GM12878 (cell line): ENCODE results near the gene GJD2. TPM values are rescaled to one million over a fixed set of nuclear protein-coding genes. Genes with fewer than 3 reads are reported as not detected.

Source experiments
- ATAC-seq: fragments of 200-7000 bp; cut with Tn5 transposase; 3 replicates; pipeline ENCODE4 v1.9.1; 2020; ENCODE audit warnings: mild to moderate bottlenecking, moderate library complexity
- BruUV-seq: library from RNA; stranded (reverse); fragments of 400-500 nt; replicated peaks from 2 replicates; lab custom pipeline; 2021; lab: Mats Ljungman, UMichigan
- CTCF ChIA-PET: fragments of 300-600 bp; sonication (Branson Sonifier 250); formaldehyde crosslinking; extraction: SDS; loops from one replicate; lab custom pipeline; 2021; ENCODE audit warnings: inconsistent platforms; lab: Yijun Ruan, JAX
- POLR2A ChIA-PET: fragments of 350-600 bp; formaldehyde crosslinking; extraction: SDS; loops from one replicate; lab custom pipeline; 2021; ENCODE audit warnings: inconsistent platforms; lab: Charles Lee
- RAD21 ChIA-PET: fragments of 300-600 bp; sonication (Branson Sonifier 250); formaldehyde crosslinking; loops from one replicate; lab custom pipeline; 2023; ENCODE audit warnings: antibody characterized with exemption; ENCODE audit not compliant: unreplicated experiment; lab: Charles Lee
- SMC1A ChIA-PET: fragments of 300-600 bp; sonication (Branson Sonifier 250); formaldehyde crosslinking; loops from one replicate; lab custom pipeline; 2023; ENCODE audit not compliant: unreplicated experiment, uncharacterized antibody; lab: Charles Lee
- DNase-seq: peaks from one replicate; pipeline ENCODE4 v3.0.0-alpha.2; 2011; ENCODE audit warnings: low read depth, low spot score
- FAIRE-seq: peaks from 3 replicates; lab custom pipeline; 2011; peaks lifted over from hg19 to GRCh38; lab: Jason Lieb, UNC
- H2AFZ ChIP-seq: 2 replicates; pipeline ENCODE4 v1.6.0; 2011; ENCODE audit warnings: low read depth, low read length, control low read depth; ENCODE audit not compliant: control insufficient read depth
- H3K27ac ChIP-seq: 2 replicates; pipeline ENCODE4 v1.5.1; 2011; ENCODE audit warnings: control low read depth; ENCODE audit not compliant: control insufficient read depth, insufficient read depth
- H3K27me3 ChIP-seq, 2 experiments: replicated peaks in 1 of 2; 2 replicates each; pipeline versions ENCODE4 v1.6.0 to v1.6.1; 2011; ENCODE audit warnings: low read length in 1 of 2; ENCODE audit not compliant: control insufficient read depth in 2 of 2, insufficient read depth in 2 of 2
- H3K36me3 ChIP-seq, 2 experiments: 2 replicates each; pipeline ENCODE4 v1.5.1; 2011; ENCODE audit warnings: low read length in 1 of 2; ENCODE audit not compliant: control insufficient read depth in 2 of 2, insufficient read depth in 2 of 2
- H3K4me1 ChIP-seq: 2 replicates; pipeline ENCODE4 v1.6.1; 2011; ENCODE audit warnings: mild to moderate bottlenecking, low read length, moderate library complexity, mixed read lengths; ENCODE audit not compliant: control insufficient read depth, insufficient read depth
- H3K4me2 ChIP-seq: 2 replicates; pipeline ENCODE4 v1.6.0; 2011; ENCODE audit warnings: control low read depth; ENCODE audit not compliant: control insufficient read depth, insufficient read depth
- H3K4me3 ChIP-seq: fragments of 200-600 bp; sonication (generic); 2 replicates; pipeline ENCODE4 v1.5.1; 2016
- H3K79me2 ChIP-seq: 2 replicates; pipeline ENCODE4 v1.6.0; 2011; ENCODE audit warnings: low read length; ENCODE audit not compliant: control insufficient read depth, insufficient read depth
- H3K9ac ChIP-seq: 2 replicates; pipeline ENCODE4 v1.8.0; 2011; ENCODE audit warnings: low read length, control low read depth, mixed read lengths; ENCODE audit not compliant: control insufficient read depth, insufficient read depth
- H3K9me3 ChIP-seq: replicated peaks from 3 replicates; pipeline ENCODE4 v1.5.1; 2011; ENCODE audit warnings: mild to moderate bottlenecking, low read length; ENCODE audit not compliant: control insufficient read depth, insufficient read depth
- H4K20me1 ChIP-seq: 2 replicates; pipeline ENCODE4 v1.6.0; 2011; ENCODE audit not compliant: control insufficient read depth, insufficient read depth
- CBX5 ChIP-seq: sonication (generic); IDR thresholded peaks from 2 replicates; pipeline ENCODE4 v1.6.1; 2016; ENCODE audit warnings: low read depth, moderate library complexity, mild to moderate bottlenecking, inconsistent platforms
- JUND ChIP-seq: IDR thresholded peaks from 2 replicates; pipeline ENCODE4 v1.6.1; 2012; ENCODE audit warnings: low read depth, mild to moderate bottlenecking, low read length, improper control_type of control experiment, moderate library complexity
- PAX8 ChIP-seq: fragments of 450-650 bp; IDR thresholded peaks from 2 replicates; pipeline ENCODE4 v1.6.1; 2017; ENCODE audit warnings: mild to moderate bottlenecking, moderate library complexity
- YY1 ChIP-seq: IDR thresholded peaks from 2 replicates; pipeline ENCODE4 v1.6.1; 2011; ENCODE audit warnings: low read depth, mild to moderate bottlenecking, low read length
- ZBED1 ChIP-seq: IDR thresholded peaks from 2 replicates; pipeline ENCODE4 v1.6.1; 2016; ENCODE audit warnings: borderline replicate concordance
- WGBS: methylation state at CpG from one replicate; pipeline ENCODE4 v1.1.6; 2016; ENCODE audit warnings: low lambda C conversion rate; ENCODE audit not compliant: insufficient replicate concordance, insufficient coverage; ENCODE audit errors: missing lambda C conversion rate; 5-methylcytosine and 5-hydroxymethylcytosine counted together
- in situ Hi-C: fragments of 300-500 bp; cut with MboI; formaldehyde crosslinking; loops from 9 replicates; pipeline ENCODE4 v1.14.3; 2018; ENCODE audit warnings: mixed read lengths
- intact Hi-C: fragments of 100-400 bp; cut with micrococcal nuclease; formaldehyde crosslinking; loops from one replicate; pipeline ENCODE4 v1.14.2; 2022; ENCODE audit not compliant: unreplicated experiment
- polyA plus RNA-seq, 11 experiments: library from polyadenylated mRNA; depleted of rRNA in 4 of 11; unstranded in 6 of 11; stranded (reverse) in 5 of 11; fragments of >200 nt; fragmentation: Nextera tagmentation in 4 of 11; fragmentation: Illumina TruSeq in 1 of 11; extraction: Ambion mirVana in 4 of 11; extraction: Trizol in 1 of 11; gene quantifications; 1 replicate in 1 of 11; 2 replicates in 10 of 11; pipeline versions ENCODE4 v1.2.1 to v1.2.3, GENCODE V29; 2011 to 2016; ENCODE audit warnings: inconsistent platforms in 2 of 11, missing spikeins in 2 of 11, low read depth in 1 of 11
- total RNA-seq, 4 experiments: library from RNA; depleted of rRNA in 3 of 4; stranded (reverse); fragments of >200 nt in 3 of 4; fragmentation: Illumina TruSeq in 1 of 4; extraction: Trizol in 1 of 4; gene quantifications; 2 replicates each; pipeline versions ENCODE4 v1.2.1 to v1.2.3, GENCODE V29; 2013 to 2021
- TF ChIP-seq, protein P1 (sequence below): fragments of 450-650 bp; IDR thresholded peaks from 2 replicates; pipeline ENCODE4 v1.6.1; 2017; ENCODE audit warnings: low read depth, mild to moderate bottlenecking, moderate library complexity
- TF ChIP-seq, protein P2 (sequence below): fragments of 450-650 bp; IDR thresholded peaks from 2 replicates; pipeline ENCODE4 v1.6.1; 2018; ENCODE audit warnings: mild to moderate bottlenecking, low read depth, moderate library complexity; ENCODE audit not compliant: partially characterized antibody
- TF ChIP-seq, protein P3 (sequence below): fragments of 450-650 bp; conservative IDR thresholded peaks from 2 replicates; pipeline ENCODE4 v1.6.1; 2017; ENCODE audit warnings: mild to moderate bottlenecking, moderate library complexity
- TF ChIP-seq, protein P4 (sequence below): fragments of 450-650 bp; IDR thresholded peaks from 2 replicates; pipeline ENCODE4 v1.6.1; 2017; ENCODE audit warnings: antibody characterized with exemption, mild to moderate bottlenecking, moderate library complexity

GJD2 gene
- total and polyA plus RNA-seq, 10 of the 15 experiments (the other 5 are each of a cell fraction or from before 2014, with no cell fraction given), result not detected

- in situ Hi-C loops (no loop called here), intact Hi-C loops (no loop called here)
- H3K9me3 ChIP-seq, result no peaks in the 10 kb centered on the region
- ChIA-PET RAD21 (no interaction called here), POLR2A (no interaction called here), CTCF (no interaction called here), SMC1A (no interaction called here)
- no peak overlapping the region for H3K27ac ChIP-seq
- no peak for FAIRE-seq
- H3K79me2 ChIP-seq, result no peaks in the 10 kb centered on the region
- no peak for TF ChIP-seq CBX5
- TF ChIP-seq, protein P1, sequence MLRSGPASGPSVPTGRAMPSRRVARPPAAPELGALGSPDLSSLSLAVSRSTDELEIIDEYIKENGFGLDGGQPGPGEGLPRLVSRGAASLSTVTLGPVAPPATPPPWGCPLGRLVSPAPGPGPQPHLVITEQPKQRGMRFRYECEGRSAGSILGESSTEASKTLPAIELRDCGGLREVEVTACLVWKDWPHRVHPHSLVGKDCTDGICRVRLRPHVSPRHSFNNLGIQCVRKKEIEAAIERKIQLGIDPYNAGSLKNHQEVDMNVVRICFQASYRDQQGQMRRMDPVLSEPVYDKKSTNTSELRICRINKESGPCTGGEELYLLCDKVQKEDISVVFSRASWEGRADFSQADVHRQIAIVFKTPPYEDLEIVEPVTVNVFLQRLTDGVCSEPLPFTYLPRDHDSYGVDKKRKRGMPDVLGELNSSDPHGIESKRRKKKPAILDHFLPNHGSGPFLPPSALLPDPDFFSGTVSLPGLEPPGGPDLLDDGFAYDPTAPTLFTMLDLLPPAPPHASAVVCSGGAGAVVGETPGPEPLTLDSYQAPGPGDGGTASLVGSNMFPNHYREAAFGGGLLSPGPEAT, result no peak
- TF ChIP-seq PAX8, result no peak
- TF ChIP-seq ZBED1, result no peak
- TF ChIP-seq, protein P2, sequence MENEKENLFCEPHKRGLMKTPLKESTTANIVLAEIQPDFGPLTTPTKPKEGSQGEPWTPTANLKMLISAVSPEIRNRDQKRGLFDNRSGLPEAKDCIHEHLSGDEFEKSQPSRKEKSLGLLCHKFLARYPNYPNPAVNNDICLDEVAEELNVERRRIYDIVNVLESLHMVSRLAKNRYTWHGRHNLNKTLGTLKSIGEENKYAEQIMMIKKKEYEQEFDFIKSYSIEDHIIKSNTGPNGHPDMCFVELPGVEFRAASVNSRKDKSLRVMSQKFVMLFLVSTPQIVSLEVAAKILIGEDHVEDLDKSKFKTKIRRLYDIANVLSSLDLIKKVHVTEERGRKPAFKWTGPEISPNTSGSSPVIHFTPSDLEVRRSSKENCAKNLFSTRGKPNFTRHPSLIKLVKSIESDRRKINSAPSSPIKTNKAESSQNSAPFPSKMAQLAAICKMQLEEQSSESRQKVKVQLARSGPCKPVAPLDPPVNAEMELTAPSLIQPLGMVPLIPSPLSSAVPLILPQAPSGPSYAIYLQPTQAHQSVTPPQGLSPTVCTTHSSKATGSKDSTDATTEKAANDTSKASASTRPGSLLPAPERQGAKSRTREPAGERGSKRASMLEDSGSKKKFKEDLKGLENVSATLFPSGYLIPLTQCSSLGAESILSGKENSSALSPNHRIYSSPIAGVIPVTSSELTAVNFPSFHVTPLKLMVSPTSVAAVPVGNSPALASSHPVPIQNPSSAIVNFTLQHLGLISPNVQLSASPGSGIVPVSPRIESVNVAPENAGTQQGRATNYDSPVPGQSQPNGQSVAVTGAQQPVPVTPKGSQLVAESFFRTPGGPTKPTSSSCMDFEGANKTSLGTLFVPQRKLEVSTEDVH, result no peak
- TF ChIP-seq YY1, result no peak
- no peak for TF ChIP-seq JUND
- TF ChIP-seq, protein P3, sequence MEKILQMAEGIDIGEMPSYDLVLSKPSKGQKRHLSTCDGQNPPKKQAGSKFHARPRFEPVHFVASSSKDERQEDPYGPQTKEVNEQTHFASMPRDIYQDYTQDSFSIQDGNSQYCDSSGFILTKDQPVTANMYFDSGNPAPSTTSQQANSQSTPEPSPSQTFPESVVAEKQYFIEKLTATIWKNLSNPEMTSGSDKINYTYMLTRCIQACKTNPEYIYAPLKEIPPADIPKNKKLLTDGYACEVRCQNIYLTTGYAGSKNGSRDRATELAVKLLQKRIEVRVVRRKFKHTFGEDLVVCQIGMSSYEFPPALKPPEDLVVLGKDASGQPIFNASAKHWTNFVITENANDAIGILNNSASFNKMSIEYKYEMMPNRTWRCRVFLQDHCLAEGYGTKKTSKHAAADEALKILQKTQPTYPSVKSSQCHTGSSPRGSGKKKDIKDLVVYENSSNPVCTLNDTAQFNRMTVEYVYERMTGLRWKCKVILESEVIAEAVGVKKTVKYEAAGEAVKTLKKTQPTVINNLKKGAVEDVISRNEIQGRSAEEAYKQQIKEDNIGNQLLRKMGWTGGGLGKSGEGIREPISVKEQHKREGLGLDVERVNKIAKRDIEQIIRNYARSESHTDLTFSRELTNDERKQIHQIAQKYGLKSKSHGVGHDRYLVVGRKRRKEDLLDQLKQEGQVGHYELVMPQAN, result no peak
- TF ChIP-seq, protein P4, sequence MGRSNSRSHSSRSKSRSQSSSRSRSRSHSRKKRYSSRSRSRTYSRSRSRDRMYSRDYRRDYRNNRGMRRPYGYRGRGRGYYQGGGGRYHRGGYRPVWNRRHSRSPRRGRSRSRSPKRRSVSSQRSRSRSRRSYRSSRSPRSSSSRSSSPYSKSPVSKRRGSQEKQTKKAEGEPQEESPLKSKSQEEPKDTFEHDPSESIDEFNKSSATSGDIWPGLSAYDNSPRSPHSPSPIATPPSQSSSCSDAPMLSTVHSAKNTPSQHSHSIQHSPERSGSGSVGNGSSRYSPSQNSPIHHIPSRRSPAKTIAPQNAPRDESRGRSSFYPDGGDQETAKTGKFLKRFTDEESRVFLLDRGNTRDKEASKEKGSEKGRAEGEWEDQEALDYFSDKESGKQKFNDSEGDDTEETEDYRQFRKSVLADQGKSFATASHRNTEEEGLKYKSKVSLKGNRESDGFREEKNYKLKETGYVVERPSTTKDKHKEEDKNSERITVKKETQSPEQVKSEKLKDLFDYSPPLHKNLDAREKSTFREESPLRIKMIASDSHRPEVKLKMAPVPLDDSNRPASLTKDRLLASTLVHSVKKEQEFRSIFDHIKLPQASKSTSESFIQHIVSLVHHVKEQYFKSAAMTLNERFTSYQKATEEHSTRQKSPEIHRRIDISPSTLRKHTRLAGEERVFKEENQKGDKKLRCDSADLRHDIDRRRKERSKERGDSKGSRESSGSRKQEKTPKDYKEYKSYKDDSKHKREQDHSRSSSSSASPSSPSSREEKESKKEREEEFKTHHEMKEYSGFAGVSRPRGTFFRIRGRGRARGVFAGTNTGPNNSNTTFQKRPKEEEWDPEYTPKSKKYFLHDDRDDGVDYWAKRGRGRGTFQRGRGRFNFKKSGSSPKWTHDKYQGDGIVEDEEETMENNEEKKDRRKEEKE, result no peak
- H4K20me1 ChIP-seq, result no peaks in the 10 kb centered on the region
- no peaks in the 10 kb centered on the region for H3K27me3 ChIP-seq
- H3K36me3 ChIP-seq, result no peaks in the 10 kb centered on the region
- ATAC-seq, result no peak
- no peak overlapping the region for H3K4me2 ChIP-seq
- DNase-seq, result no peak
- H3K9ac ChIP-seq, result no peak overlapping the region
- BruUV-seq, result no TSS peak
- 30% methylated on average over 1 of the region's 1 CpG for WGBS
- H3K4me1 ChIP-seq, result no peaks in the 10 kb centered on the region
- H3K4me3 ChIP-seq, result no peak overlapping the region
- H2AFZ ChIP-seq, result no peak overlapping the region
Measured at GRCh38 chr15:34713635-34714034, 41.2 kb downstream of the GJD2 start.
